HG02798 (cell line): ENCODE measurements around the gene SIRT7.

ENCODE experiments used
- ATAC-seq: cut with Tn5 transposase; IDR thresholded peaks from one replicate; pipeline ENCODE4 v1.9.1; 2021; ENCODE audit warnings: mild to moderate bottlenecking; ENCODE audit not compliant: unreplicated experiment, poor library complexity

Gene SIRT7

DNA sequence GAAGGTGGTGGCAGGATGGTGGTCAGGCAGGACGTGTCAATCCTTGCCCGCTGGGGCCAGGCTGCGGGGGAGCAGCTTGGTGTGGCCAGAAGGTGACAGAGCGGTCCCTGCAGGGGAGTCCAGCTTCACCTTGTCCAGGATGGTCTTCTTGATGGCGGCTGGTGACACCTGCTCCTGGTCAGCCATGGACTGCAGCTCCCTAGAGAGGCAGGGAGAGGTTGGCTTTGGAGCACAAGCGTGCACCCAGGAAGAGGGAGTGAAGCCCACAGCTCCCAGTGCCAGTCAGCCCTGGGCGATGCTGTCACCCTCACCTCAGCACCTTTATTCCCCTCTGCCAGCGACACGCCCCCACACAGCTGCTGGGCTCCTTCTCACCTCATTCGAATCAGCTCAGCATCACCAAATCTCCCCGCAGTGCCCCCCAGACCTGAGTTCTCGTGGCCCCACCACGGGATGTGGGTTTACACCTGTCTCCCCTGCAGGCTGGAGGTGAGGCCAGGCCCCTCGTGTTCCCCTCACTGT, 15.3 kb upstream of the SIRT7 start:
- ATAC-seq = no peak

DNA sequence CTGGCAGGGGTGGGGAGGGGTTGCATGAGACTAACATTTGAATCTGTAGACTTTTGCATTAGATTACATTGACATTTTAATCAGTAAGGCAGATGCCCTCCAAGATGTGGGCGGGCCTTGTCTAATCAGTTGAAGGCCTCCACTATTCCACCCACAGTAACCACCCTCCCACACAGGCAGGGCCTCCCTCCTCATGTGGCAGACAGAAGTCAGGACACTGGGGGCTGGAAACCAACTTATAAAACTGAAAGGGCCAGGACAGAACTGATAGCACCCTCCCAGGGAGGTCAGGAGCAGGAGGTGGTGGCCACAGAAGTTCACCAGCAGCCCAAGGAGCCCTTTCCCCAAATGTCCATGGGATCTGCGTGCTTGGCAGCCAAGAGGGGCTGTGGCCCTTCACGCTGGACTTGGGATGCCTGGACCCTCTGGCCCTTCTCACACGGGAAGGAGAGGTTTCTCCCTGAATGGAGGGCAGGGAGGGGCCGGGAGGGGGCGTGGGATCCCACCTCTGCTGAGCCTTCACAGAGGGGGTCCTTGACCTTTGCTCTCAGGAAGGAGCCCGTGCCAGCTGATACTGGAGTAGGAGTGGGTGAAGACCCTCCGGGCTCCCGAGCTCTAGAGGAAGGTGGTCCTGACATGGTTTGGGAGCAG, 14.5 kb upstream of the SIRT7 start:
- ATAC-seq = no peak

DNA sequence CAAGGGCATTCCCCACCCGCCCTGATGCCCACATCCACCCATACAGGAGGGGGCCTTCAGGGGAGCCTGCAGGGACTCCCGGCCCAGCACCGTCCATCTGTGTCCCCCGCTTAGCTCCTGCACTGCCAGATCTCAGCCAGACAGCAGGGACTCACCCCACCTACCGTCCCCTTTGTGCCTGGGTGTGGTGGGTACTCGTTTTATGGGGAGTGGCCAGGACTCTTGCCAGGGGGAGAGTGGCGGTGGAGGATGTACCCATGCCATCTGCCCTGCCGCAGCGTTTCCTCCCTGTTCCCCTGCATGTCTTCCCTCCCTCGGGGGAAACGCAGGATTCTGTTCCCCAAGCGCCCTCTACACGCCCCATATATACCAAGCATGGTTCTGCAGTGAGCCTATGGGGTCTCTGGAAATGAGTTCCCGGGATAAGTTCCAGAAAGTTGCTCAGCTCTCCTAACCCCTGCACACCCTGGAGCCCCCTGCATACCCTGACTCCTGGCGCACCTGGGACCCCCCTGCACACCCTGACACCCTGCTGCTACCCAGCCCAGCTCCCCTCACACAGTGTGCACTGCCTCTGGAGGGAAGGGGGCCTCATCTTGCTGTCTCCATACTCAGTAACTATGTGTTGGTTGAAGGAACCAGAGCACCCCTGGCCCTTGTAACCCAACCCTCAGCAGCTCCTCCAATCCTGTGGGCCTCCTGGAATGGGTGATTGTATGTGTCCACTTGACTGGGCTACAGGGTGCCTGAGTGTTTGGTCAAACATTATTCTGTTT, 13.8 kb upstream of the SIRT7 start:
- no peak for ATAC-seq

DNA sequence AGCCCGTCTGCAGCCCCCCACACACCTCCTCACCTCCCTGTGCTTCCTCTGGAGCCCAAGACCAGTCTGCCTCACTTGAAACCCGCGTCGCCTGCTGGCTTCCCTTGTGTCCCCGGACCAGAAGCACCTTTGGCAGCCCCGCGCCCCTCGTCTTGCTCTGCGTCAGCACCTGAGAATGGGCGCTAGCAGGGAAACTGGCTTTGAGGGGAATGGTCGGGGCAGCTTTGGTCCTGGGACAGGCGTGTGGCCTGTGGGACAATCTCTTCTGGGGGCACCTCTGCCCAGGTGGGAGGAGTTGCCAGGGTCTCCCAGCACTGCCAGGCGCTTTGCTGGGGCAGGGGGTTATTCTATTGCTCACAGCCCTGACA, 13.2 kb upstream of the SIRT7 start:
- ATAC-seq = no peak

DNA sequence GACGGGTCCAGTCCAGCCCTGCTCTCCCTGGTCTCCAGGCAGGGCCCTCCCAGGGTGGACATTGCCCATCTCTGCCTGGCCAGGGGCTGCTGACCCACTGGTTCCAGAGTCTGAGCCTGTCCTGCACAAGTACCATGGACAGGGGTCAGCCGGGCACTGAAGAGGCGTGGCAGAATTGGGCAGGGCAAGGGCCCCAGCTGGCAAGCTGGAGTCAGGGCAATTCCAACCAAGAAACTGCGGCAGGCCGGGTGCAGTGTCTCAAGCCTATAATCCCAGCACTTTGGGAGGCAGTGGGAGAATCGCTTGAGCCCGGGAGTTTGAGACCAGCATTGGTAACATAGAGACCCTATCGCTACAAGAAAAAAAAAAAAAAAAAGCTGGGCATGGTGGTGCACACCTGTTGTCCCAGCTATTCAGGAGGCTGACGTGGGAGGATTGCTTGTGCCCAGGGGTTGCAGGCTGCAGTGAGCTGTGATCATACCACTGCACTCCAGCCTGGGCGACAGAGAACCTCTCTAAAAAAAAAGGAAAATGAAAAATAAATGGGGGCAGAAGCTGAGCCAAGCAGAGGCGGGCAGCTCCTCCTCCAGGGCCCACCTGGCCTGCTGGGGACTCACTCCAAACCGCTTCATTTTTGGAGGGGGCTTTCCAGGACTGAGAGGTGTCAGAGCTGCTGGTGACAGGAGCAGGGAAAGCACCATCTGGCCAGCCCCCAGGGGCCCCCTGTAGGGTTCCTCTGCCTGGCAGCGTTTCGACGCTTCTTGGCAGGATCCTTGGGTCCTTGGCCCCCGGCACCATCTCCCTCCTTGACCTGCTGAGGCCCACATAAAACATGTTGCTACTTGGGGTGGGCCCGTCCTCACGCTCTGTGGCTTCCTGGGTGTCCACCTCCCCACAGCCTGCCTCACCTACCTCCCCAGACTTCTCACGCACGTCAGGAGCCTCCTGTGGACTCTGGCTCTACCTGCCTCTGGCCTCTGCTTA, 12.5 kb upstream of the SIRT7 start:
- no peak for ATAC-seq

DNA sequence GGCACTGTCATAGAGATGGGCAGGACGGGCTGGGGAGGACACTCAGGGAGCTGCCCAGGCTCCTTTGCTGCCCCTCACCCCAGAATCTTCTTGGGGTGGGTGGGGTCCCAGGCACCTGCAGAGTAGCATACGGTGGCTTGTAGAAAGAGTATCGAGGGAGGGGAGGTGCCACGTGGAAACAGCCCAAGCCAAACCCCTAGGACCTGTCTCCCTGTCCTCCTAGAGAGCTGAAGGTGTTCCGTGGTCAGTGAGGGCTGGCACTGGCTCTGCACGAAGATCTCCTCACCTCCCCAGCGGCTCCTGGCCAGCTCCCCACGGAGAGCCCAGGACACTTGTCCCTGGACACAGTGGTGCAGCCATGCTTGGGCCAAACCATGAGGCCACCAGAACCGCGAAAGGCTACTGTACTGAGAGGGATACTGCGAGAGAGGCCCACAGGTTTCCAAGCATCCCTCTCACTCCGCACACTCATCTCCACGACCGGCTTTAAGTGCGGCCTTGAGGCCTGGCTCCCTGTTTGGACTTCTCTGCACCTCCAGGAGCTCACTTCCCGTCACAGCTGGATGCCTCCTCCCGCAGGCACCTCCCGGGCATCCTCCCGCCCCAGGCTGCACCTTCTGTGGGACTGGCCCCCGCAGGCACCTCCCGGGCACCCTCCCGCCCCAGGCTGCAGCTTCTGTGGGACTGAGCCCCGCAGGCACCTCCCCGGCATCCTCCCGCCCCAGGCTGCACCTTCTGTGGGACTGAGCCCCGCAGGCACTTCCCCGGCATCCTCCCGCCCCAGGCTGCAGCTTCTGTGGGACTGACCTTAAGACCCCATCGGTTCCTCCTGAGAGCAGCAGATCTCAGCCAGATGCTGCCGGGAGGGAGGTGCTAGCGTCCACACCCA, 11.5 kb upstream of the SIRT7 start:
- ATAC-seq = no peak

DNA sequence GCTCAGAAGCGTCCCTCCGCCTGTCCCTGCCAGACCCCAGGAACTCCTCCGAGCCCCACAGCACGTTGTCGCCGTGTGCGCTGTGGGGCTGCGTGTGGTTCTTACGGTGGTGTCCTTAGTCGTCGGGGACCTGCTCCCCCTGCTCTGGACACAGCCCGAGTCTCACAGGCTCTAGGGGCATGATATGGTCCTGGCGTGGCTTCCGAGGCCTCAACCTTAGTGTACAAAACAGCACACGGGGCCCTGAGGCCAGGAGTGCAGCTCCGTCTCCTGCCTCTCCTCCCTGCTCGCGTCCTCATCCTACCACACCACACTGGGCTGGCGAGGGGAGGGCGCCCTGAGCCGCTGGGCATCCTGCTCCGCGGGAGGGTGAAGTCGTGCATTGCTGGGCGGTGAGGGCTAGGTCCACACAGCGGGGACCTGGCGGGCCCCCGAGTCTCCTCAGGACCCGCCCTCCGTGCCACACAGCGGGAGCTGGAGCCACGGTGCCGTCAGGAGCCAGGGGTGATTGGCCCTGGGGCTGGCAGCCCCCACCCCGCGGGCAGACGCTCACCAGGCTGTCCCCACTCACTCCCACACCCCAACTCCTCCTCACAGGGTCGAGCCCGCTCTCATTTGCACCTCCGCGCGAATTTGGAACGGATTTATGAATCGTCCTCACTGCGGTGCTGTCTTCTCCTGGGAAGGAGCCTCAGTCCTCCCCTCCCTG, 10.7 kb upstream of the SIRT7 start:
- no peak for ATAC-seq

DNA sequence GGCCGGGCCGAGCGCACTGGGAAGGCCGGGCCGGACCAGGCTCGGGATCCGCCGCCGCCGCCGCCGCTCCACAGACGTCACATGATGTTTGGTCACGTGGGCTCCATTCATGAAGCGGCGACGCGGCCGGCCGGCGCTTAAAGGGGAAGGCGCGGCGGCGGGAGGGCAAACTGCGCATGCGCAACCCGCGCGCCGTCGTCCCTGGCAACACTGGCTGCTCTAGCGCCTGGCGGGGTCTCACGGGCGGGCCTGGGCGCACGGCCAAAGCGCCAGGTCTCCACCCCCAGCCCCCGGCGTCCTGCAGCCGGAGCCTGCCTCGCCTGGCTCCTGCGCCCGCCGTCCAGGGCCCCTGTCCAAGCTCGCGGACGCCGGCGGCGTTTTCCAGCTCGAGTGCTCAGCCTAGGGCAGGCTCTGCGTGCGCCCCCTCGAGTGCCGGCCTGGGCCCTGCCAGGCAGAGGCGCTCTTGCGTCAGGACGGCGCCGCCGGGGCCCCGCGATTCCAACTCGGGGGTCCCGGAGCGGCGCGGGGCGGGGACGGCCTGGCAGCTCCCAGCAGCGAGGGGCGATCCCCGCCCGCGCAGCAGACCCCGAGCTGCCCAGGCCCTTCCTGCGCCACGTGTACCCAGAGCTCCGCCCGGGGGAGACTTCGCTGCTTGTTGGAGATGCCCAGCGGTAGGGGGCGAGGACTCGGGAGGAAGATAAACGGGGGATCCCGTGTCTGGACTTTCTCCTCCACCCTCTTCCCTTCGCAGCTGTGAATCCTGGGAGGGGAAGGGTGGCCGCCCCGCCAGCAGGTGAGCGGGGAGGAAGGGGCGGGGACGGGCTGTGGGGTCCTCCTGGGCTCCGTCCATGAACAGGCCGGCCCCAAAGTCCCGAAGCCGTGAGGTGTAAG, 9.9 kb upstream of the SIRT7 start, which contains the start of gene MAFG:
Gene MAFG (minus strand): TSS at position 83 of the 891 bp plus-strand sequence. CDS start 4,550 bp downstream, outside the sequence.
- ATAC-seq = peak; percentile 77

DNA sequence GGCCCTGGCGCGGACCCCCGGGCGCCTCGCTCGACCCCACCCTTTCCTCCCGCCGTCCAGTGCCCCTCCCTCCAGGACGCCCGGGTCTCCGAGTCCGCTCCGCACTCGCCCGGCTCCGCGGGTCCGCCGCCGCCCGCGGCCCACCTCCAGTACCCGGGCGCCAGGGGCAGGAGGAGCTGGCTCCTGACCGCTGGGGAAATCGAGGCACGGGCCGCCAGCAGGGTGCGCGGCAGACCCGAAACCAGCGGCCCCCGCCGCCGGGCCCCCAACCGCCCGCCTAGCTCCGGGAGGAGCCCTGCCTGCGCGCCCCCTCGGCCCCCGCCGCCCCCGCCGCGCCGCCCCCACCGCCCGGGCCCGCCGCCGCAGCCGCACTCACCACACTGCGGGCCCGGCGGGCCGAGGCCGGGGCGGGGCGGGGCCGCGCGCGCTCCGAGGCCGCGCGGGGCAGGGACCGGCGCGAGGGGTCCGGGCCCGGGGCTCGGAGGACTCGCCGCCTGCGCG, 9.2 kb upstream of the SIRT7 start:
- ATAC-seq = peak; percentile 11

DNA sequence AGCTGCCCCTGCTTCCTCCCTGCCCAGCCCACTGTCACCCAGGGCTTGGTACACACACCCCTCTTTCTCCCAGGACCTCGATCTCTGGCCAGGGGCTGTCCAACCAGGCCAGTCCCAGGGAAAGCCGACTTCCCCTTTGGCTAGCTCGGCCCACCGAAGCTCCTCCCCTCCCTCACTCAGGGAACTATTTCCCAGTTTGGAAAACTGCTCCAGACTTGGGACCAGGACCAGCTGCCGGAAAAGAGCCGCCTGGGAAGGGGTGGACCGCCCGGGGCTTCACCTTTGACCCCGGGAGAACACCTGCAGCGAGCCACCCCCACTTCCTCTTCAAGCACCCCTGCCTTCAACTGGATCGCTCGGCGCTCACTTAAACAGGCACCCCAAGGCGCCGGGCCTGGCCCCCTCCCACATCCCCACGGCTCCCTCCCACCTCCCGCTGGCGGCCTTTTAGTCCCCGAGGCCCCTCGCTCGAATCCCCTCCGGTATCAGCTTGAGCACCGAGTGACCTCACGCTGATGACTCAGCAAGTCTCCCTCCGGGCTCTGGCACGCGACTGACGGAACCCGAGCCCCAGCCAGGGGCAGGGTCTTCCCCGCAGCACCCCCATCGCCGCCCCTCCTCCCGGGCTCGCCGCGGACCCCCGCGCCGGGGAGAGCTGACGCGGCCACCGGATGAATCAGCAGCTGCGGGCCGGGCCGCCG, 8.6 kb upstream of the SIRT7 start:
- ATAC-seq = peak; percentile 23

DNA sequence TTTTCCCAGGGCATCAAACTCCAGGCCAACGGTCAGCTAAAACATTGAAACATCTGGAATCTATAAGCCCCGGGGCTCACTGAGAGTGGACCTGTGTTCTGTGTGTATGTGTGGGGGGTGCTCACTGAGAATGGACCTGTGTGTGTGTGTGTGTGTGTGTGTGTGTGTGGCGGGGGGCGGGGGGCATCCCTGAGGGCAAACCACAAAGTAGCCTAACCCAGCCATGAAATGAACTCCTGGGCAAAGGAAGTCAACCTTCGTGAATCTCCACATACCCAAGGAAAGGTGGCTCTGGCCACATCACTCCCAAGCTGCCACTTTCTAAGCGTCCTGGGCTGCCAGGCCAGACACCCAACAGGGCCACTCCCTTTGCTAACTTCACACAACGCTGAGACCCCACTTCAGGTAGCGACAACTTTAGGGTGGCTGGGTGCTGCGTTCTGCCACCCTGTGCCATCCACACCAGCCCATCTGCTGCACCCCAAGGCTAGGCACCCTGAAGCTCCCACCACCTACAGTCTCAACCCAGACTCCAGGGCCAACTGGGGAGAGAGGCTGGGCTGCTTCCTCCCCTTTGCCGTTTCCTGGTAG, 8.0 kb upstream of the SIRT7 start:
- ATAC-seq = no peak

DNA sequence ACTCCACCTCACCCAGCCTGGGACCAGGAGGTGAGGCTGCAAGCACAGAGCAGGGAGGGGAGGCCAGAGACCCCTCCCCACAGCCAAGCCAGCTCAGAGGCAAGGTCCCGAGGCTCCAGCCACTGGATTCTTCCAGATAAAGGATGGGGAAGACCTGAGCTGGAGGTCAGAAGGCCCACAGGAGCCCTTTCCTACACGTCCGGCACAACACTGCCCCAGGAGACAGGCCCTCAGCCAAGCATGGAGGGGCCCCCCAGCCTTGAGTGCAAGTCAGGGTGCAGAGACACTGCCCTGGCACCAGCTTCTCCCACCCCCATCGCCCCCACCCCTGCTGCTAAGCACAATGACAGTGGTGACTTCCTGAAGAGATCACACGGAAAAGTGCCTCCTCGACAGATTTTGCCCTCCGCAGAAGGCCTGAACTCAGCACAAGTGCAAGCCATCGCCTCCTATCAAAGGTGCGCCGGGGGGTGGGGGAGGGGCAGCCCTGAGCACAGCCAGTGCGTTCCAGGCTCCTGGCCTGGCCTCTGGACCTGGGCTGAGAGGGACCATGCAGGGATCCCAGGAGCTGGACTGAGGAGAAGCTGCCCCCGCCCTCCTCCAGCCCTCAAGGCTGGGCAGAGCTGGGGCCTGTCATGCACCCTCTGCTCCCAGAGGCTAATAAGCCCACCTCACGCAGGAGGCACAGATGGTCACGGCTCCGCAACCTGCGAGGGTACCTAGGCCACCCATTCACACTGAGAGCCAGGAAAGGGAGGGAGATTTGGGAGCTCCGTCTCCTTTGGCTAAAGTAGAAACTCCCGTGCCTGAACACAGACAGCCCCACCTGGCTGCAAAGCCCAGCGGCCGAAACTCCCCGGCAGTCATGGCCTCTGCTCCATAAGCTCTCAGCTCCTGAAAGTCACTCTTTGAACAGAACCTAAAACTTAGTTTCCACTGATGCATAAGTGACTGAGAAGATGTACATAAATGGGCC, 6.9 kb upstream of the SIRT7 start:
- no peak for ATAC-seq

DNA sequence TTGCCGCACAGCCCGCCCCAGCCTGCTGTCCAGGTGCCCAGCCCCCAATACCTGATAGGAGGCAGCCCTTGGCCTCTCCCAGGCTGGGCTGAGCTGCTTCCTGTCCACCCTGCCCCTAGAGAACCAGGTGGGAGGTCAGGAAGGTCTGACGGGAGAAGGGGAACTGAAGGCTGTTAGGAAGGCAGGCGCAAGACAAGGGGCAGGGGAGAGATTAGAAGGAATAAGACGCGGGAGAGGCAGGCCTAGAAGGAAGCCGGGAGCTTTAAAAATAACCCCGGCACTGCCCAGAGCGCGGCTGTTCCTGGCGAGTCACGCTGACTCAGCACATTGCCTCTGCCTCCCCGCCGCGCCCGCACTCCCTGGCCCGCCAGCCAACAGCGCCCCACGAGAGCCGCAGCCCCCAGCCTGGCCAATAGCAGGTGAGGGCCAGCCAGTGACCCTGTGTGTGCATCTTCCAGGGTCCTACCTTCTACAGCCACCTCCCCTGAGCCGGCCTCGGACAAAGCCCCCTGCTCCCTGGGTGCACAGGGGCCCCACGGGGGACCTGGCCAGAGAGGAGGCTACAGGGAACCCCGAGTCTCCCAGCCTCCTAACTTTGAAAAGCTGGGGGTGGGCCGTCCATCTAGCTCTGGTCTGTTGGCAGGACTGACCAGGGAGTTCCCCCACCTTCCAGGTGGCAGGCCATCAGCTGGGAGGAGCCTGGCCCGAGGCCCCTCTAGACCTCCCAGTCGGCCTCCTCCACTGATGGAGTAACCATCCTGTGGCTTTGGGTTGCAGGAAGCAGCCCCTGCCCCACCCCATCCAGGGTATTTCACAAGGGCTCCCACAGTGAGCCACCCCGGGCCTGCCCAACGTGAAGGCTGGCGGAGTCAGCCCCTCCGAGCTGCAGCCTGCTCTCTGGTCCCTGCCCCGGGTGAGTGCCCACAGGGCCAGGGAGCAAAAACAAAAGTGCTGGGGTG, 5.6 kb upstream of the SIRT7 start:
- ATAC-seq = no peak

DNA sequence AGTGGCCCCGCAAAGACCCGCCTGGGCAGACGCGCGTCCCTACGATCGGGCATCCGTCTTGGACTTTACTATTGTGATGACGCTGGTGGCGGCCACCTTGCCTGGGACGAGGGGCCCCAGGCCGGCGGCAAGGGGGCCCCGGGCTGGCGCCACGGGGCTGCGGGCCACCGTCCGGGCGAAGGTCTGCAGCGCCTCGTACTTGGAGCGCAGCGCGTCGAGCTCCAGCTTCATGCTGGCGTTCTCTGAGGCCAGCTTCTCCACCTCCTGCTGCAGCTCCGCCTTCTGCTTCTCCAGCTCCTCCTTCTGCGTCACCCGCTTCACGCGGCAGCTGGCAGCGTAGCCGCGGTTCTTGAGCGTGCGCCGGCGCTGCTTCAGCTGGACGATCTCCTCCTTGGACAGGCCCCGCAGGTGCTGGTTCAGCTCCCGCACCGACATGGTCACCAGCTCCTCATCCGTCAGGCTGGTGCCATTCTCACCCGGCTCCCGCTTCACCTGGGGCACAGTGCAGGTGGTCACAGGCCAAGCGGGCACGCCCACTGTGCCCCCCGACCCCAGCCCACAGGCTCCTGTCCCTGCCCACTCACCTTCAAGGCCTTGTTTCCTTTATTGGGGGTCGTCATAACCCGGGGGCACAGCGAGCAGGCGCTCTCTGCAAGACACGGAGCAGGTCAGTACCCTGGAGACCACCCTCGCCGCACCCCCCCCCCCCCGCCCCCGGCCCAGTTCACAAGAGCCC, 4.8 kb upstream of the SIRT7 start:
- no peak for ATAC-seq
